PC-9 (cell line): Measurements from ENCODE around the gene ADAMTSL1. TPM values are rescaled to one million over a fixed set of nuclear protein-coding genes. Genes with fewer than 3 reads are reported as not detected.

ENCODE experiments used
- BruUV-seq: library from RNA; stranded (reverse); fragments of 400-500 nt; replicated peaks from 2 replicates; lab custom pipeline; 2021; lab: Mats Ljungman, UMichigan
- CTCF ChIA-PET: fragments of 300-600 bp; sonication (Branson Sonifier 250); formaldehyde crosslinking; loops from one replicate; lab custom pipeline; 2022; ENCODE audit warnings: antibody characterized with exemption; lab: Charles Lee
- POLR2A ChIA-PET: fragments of 300-600 bp; sonication (Branson Sonifier 250); formaldehyde crosslinking; loops from one replicate; lab custom pipeline; 2022; ENCODE audit warnings: antibody characterized with exemption; ENCODE audit not compliant: unreplicated experiment; lab: Charles Lee
- DNase-seq, 2 experiments: peaks; one replicate each; pipeline versions ENCODE4 v3.0.0 to v3.0.0-alpha.2; 2015 to 2022; ENCODE audit warnings: mixed read lengths in 1 of 2
- H2AFZ ChIP-seq: fragments of 200-600 bp; sonication (generic); 2 replicates; pipeline ENCODE4 v1.8.1; 2017; ENCODE audit warnings: antibody characterized with exemption
- H3F3A ChIP-seq: fragments of 200-600 bp; sonication (generic); 2 replicates; pipeline ENCODE4 v1.8.1; 2017; ENCODE audit warnings: antibody characterized with exemption, mild to moderate bottlenecking, low read depth; ENCODE audit not compliant: insufficient read depth
- H3K27ac ChIP-seq: fragments of 200-600 bp; sonication (generic); 2 replicates; pipeline ENCODE4 v1.6.1; 2016; ENCODE audit warnings: mixed run types
- H3K27me3 ChIP-seq: fragments of 200-600 bp; sonication (generic); 2 replicates; pipeline ENCODE4 v1.6.1; 2016; ENCODE audit warnings: low read depth, mixed run types; ENCODE audit not compliant: insufficient read depth
- H3K36me3 ChIP-seq: fragments of 200-600 bp; sonication (generic); 2 replicates; pipeline ENCODE4 v1.6.1; 2016; ENCODE audit warnings: low read depth, mixed run types
- H3K4me1 ChIP-seq: fragments of 200-600 bp; sonication (generic); replicated peaks from 2 replicates; pipeline ENCODE4 v1.6.1; 2016; ENCODE audit warnings: mixed run types; ENCODE audit not compliant: insufficient read depth
- H3K4me2 ChIP-seq: fragments of 200-600 bp; sonication (generic); 2 replicates; pipeline ENCODE4 v1.6.1; 2017; ENCODE audit warnings: mixed run types
- H3K4me3 ChIP-seq: fragments of 200-600 bp; sonication (generic); 2 replicates; pipeline ENCODE4 v1.6.1; 2016; ENCODE audit warnings: mixed run types
- H3K79me2 ChIP-seq: fragments of 200-600 bp; sonication (generic); 2 replicates; pipeline ENCODE4 v1.6.1; 2017; ENCODE audit warnings: low read depth, mixed run types
- H3K9me2 ChIP-seq: fragments of 200-600 bp; sonication (generic); 2 replicates; pipeline ENCODE4 v1.8.1; 2017; ENCODE audit warnings: mild to moderate bottlenecking; ENCODE audit not compliant: insufficient read depth
- H3K9me3 ChIP-seq: fragments of 200-600 bp; sonication (generic); 2 replicates; pipeline ENCODE4 v1.8.1; 2016; ENCODE audit warnings: low read depth; ENCODE audit not compliant: insufficient read depth
- H4K20me1 ChIP-seq: fragments of 200-600 bp; sonication (generic); 2 replicates; pipeline ENCODE4 v1.8.1; 2017; ENCODE audit not compliant: insufficient read depth
- EZH2 ChIP-seq: fragments of 200-600 bp; sonication (generic); IDR thresholded peaks from 2 replicates; pipeline ENCODE4 v1.8.0; 2017; ENCODE audit warnings: antibody characterized with exemption, low read depth
- intact Hi-C: fragments of 100-400 bp; cut with micrococcal nuclease; formaldehyde crosslinking; loops from one replicate; pipeline ENCODE4 v1.10.0; 2022; ENCODE audit not compliant: unreplicated experiment
- total RNA-seq: library from RNA; stranded (reverse); gene quantifications from 2 replicates; pipeline ENCODE4 v1.2.3, GENCODE V29; 2021
- TF ChIP-seq, protein P1 (sequence below): fragments of 200-600 bp; sonication (generic); conservative IDR thresholded peaks from 2 replicates; pipeline ENCODE4 v1.6.1; 2017; ENCODE audit warnings: mixed run types, antibody characterized with exemption, mild to moderate bottlenecking, moderate library complexity

ADAMTSL1 gene
- total RNA-seq, 1 experiment from 2014 or later: not detected

DNA sequence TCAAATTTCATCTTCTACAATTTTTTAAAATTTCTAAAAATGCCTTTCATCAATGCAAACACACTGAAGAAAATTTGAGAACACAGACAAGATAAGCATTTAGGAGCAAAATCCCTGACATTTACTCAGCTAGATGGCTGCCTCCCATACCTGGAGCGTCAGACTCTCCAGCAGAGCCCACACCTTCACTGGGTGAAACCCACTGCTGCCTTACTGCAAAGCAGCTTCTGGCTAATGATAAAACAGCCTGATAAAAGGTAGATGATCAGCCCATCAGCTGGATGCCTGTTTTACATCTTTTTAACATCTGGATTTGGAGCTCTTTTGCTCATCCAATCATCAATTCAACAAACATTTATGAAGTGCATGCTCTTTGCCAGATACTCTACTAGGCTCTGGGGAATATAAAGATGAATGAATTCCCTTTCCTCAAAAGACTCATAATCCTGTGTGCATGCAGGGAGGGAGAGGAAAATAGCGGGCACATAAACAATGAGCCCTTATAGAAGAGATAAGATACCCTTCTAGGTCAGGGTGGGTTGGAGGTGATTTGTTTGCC is 287.9 kb downstream of the ADAMTSL1 start:
- Histone ChIP-seq H3K27me3 (no peaks in the 10 kb centered on the region), H3F3A (no peaks in the 10 kb centered on the region), H2AFZ (no peak overlapping the region), H4K20me1 (no peaks in the 10 kb centered on the region), H3K4me1 (no peaks in the 10 kb centered on the region), H3K4me3 (no peak overlapping the region), H3K9me3 (no peaks in the 10 kb centered on the region), H3K4me2 (no peak overlapping the region), H3K79me2 (no peaks in the 10 kb centered on the region), H3K9me2 (no peaks in the 10 kb centered on the region), H3K36me3 (no peaks in the 10 kb centered on the region), H3K27ac (no peak overlapping the region)
- TF ChIP-seq, protein P1, sequence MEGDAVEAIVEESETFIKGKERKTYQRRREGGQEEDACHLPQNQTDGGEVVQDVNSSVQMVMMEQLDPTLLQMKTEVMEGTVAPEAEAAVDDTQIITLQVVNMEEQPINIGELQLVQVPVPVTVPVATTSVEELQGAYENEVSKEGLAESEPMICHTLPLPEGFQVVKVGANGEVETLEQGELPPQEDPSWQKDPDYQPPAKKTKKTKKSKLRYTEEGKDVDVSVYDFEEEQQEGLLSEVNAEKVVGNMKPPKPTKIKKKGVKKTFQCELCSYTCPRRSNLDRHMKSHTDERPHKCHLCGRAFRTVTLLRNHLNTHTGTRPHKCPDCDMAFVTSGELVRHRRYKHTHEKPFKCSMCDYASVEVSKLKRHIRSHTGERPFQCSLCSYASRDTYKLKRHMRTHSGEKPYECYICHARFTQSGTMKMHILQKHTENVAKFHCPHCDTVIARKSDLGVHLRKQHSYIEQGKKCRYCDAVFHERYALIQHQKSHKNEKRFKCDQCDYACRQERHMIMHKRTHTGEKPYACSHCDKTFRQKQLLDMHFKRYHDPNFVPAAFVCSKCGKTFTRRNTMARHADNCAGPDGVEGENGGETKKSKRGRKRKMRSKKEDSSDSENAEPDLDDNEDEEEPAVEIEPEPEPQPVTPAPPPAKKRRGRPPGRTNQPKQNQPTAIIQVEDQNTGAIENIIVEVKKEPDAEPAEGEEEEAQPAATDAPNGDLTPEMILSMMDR: no peak
- no peak for TF ChIP-seq EZH2
- POLR2A ChIA-PET: no interaction called here
- BruUV-seq: no TSS peak
- no peak for DNase-seq
- intact Hi-C loops: no loop called here
- CTCF ChIA-PET: no interaction called here

DNA sequence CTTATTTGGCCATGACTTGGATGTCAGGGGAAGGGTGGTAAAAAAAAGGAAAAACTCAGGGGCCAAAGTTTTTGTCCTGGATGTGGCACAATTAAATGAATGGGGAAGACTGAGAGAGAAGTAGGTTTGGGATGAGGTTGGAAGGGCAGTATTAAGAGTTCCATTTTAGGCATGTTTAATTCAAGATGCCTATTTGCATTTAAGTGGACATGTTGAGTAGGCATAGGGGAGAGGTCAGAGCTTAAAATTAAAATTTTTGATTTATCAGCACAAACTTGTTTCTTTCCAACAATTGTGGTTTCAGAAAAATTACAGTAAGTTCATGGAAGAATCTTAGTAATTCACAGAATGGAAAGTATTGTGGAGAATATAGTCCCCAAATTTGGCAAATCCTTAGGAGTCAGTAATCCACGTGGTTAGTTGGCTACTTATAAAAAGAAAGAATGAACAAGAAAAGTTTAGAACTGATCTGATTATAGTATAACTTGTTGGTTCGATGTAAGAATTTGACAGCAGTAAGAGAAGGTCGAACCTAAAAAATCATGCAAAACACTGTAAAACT is 293.1 kb downstream of the ADAMTSL1 start:
- ChIA-PET CTCF (no interaction called here), POLR2A (no interaction called here)
- Histone ChIP-seq H2AFZ (no peak overlapping the region), H3K79me2 (no peaks in the 10 kb centered on the region), H3K27ac (no peak overlapping the region), H3F3A (no peaks in the 10 kb centered on the region), H3K4me2 (no peak overlapping the region), H3K9me2 (no peaks in the 10 kb centered on the region; the same call in 1 of the 2 replicates), H3K4me3 (no peak overlapping the region), H4K20me1 (no peaks in the 10 kb centered on the region), H3K27me3 (0 out of 2 replicates have a peak, but pooled peaks cover 13% of the 10 kb centered on the region), H3K36me3 (no peaks in the 10 kb centered on the region), H3K9me3 (no peaks in the 10 kb centered on the region), H3K4me1 (no peaks in the 10 kb centered on the region)
- TF ChIP-seq EZH2: no peak
- TF ChIP-seq, protein P1: no peak
- intact Hi-C loops: no loop called here
- BruUV-seq: no TSS peak
- no peak for DNase-seq

DNA sequence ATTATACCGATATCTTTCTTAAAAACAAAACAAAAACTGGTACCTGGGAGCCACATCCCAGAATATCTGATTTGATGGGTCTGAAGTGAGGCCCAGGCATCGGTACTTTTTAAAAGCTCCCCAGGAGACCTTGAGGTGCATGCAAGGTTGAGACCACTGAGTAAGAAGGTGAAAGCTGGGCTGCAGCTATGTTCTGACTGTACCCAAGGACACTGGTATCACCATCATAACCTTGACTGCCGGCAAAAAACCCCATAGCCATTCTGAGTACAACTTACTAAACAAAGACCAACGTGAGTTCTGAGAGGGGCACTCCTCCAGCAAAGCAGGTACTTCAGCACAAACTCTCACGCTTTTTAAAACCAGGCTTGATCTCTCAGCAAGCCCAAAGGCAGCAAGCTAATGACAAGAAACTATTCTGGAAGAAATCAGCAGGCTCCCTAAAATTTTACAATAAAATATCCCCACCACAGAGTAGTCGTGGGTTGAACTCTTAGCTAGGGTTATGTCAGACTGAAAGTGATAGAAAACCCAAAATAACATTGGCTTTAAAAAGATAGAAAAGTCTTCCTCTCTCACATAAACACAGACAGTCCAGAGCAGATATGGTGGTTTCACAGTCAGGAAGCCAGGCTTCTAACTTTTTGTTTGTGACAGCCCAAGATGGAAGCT is 295.1 kb downstream of the ADAMTSL1 start:
- Histone ChIP-seq H2AFZ (no peak overlapping the region), H3F3A (no peaks in the 10 kb centered on the region), H3K4me2 (no peak overlapping the region), H3K9me3 (no peaks in the 10 kb centered on the region), H3K36me3 (no peaks in the 10 kb centered on the region), H3K4me1 (no peaks in the 10 kb centered on the region), H4K20me1 (no peaks in the 10 kb centered on the region), H3K79me2 (no peaks in the 10 kb centered on the region), H3K9me2 (no peaks in the 10 kb centered on the region; the same call in 1 of the 2 replicates), H3K4me3 (no peak overlapping the region), H3K27ac (no peak overlapping the region), H3K27me3 (0 out of 2 replicates have a peak, but pooled peaks cover 13% of the 10 kb centered on the region)
- no peak for DNase-seq
- intact Hi-C loops: no loop called here
- no peak for TF ChIP-seq EZH2
- TF ChIP-seq, protein P1: no peak
- no TSS peak for BruUV-seq
- ChIA-PET CTCF (no interaction called here), POLR2A (no interaction called here)
